Mucosa of stomach (tissue), 1 donor: Measurements from ENCODE around the gene DYDC2.

Experiments
- H3K27me3 ChIP-seq: one replicate; pipeline ENCODE4 v1.7.0; 2013; ENCODE audit warnings: mild to moderate bottlenecking, low read length; ENCODE audit not compliant: control insufficient read depth, insufficient read depth
- H3K36me3 ChIP-seq: one replicate; pipeline ENCODE4 v1.7.0; 2013; ENCODE audit warnings: low read length; ENCODE audit not compliant: control insufficient read depth, insufficient read depth
- H3K4me1 ChIP-seq: one replicate; pipeline ENCODE4 v1.7.0; 2013; ENCODE audit warnings: mild to moderate bottlenecking, low read length; ENCODE audit not compliant: control insufficient read depth, insufficient read depth
- H3K4me3 ChIP-seq: one replicate; pipeline ENCODE4 v1.7.0; 2013; ENCODE audit warnings: low read length
- H3K9ac ChIP-seq: one replicate; pipeline ENCODE4 v1.7.0; 2013; ENCODE audit warnings: mild to moderate bottlenecking, low read length, moderate library complexity
- H3K9me3 ChIP-seq: one replicate; pipeline ENCODE4 v1.7.0; 2013; ENCODE audit warnings: mild to moderate bottlenecking, low read length, moderate library complexity; ENCODE audit not compliant: control insufficient read depth
- donor health status: Pancreatic carcinoma.

The DYDC2 gene

GRCh38 chr10:80408242-80409101, 51.9 kb downstream of the DYDC2 start, which contains the start of gene PRXL2A:
Gene PRXL2A, plus strand, starts transcription at chr10:80408551. Its CDS starts 11,917 bp downstream, at chr10:80420468.
- H3K27me3 ChIP-seq = no peaks in the 10 kb centered on the region
- peaks cover 16% of the 10 kb centered on the region for H3K4me1 ChIP-seq
- no peaks in the 10 kb centered on the region for H3K36me3 ChIP-seq
- peak within 1 kb of the TSS; percentile 81 for H3K4me3 ChIP-seq
- H3K9ac ChIP-seq = peak within 1 kb of the TSS; percentile 71
- H3K9me3 ChIP-seq = no peaks in the 10 kb centered on the region

GRCh38 chr10:80409121-80409520, 52.5 kb downstream of the DYDC2 start:
- no peaks in the 10 kb centered on the region for H3K36me3 ChIP-seq
- peak overlapping the region; percentile 81 for H3K4me3 ChIP-seq
- no peaks in the 10 kb centered on the region for H3K9me3 ChIP-seq
- peak overlapping the region; percentile 71 for H3K9ac ChIP-seq
- H3K27me3 ChIP-seq = no peaks in the 10 kb centered on the region
- peaks cover 23% of the 10 kb centered on the region for H3K4me1 ChIP-seq

GRCh38 chr10:80410122-80410521, 53.5 kb downstream of the DYDC2 start:
- Histone ChIP-seq H3K4me3 (no peak overlapping the region), H3K36me3 (no peaks in the 10 kb centered on the region), H3K4me1 (peaks cover 32% of the 10 kb centered on the region), H3K27me3 (no peaks in the 10 kb centered on the region), H3K9me3 (no peaks in the 10 kb centered on the region), H3K9ac (no peak overlapping the region)

- Histone ChIP-seq H3K9me3 (no peaks in the 10 kb centered on the region), H3K27me3 (no peaks in the 10 kb centered on the region), H3K4me1 (peaks cover 32% of the 10 kb centered on the region), H3K4me3 (no peak overlapping the region), H3K9ac (no peak overlapping the region), H3K36me3 (no peaks in the 10 kb centered on the region)
These were observed 54.1 kb downstream of the DYDC2 start for GRCh38 chr10:80410578-80411145.

GRCh38 chr10:80411267-80411668, 54.7 kb downstream of the DYDC2 start:
- H3K9ac ChIP-seq = no peak overlapping the region
- no peaks in the 10 kb centered on the region for H3K9me3 ChIP-seq
- H3K4me1 ChIP-seq = peaks cover 32% of the 10 kb centered on the region
- H3K27me3 ChIP-seq = no peaks in the 10 kb centered on the region
- H3K36me3 ChIP-seq = no peaks in the 10 kb centered on the region
- H3K4me3 ChIP-seq = no peak overlapping the region

GRCh38 chr10:80411681-80412220, 55.2 kb downstream of the DYDC2 start:
- H3K9me3 ChIP-seq = no peaks in the 10 kb centered on the region
- no peak overlapping the region for H3K9ac ChIP-seq
- no peak overlapping the region for H3K4me3 ChIP-seq
- peaks cover 32% of the 10 kb centered on the region for H3K4me1 ChIP-seq
- H3K36me3 ChIP-seq = no peaks in the 10 kb centered on the region
- H3K27me3 ChIP-seq = no peaks in the 10 kb centered on the region

GRCh38 chr10:80412486-80412885, 55.9 kb downstream of the DYDC2 start:
- Histone ChIP-seq H3K36me3 (no peaks in the 10 kb centered on the region), H3K4me1 (peaks cover 32% of the 10 kb centered on the region), H3K27me3 (no peaks in the 10 kb centered on the region), H3K9ac (no peak overlapping the region), H3K4me3 (no peak overlapping the region), H3K9me3 (no peaks in the 10 kb centered on the region)

GRCh38 chr10:80413271-80413996, 56.9 kb downstream of the DYDC2 start:
- Histone ChIP-seq H3K9ac (no peak overlapping the region), H3K36me3 (no peaks in the 10 kb centered on the region), H3K4me1 (peaks cover 32% of the 10 kb centered on the region), H3K9me3 (no peaks in the 10 kb centered on the region), H3K4me3 (no peak overlapping the region), H3K27me3 (no peaks in the 10 kb centered on the region)

GRCh38 chr10:80414142-80414895, 57.7 kb downstream of the DYDC2 start:
- no peaks in the 10 kb centered on the region for H3K9me3 ChIP-seq
- H3K36me3 ChIP-seq = no peaks in the 10 kb centered on the region
- no peak overlapping the region for H3K9ac ChIP-seq
- H3K27me3 ChIP-seq = no peaks in the 10 kb centered on the region
- H3K4me3 ChIP-seq = no peak overlapping the region
- H3K4me1 ChIP-seq = peaks cover 32% of the 10 kb centered on the region

- Histone ChIP-seq H3K9ac (no peak overlapping the region), H3K9me3 (no peaks in the 10 kb centered on the region), H3K4me3 (no peak overlapping the region), H3K27me3 (no peaks in the 10 kb centered on the region), H3K4me1 (peaks cover 23% of the 10 kb centered on the region), H3K36me3 (no peaks in the 10 kb centered on the region)
These were observed 59.3 kb downstream of the DYDC2 start for GRCh38 chr10:80415734-80416478.
